ENCODE results near the gene PRKCZ.

Gene PRKCZ

GRCh38 chr1:2150801-2151200 is 100.6 kb downstream of the PRKCZ start:
- TF ChIP-seq CTCF (IDR thresholded peaks at IDR 0.05; ENCODE audit: borderline replicate concordance, control extremely low read depth, extremely low read depth, insufficient read depth, missing control alignments), result no peak
- in situ Hi-C loops (cut with MboI; ENCODE audit: low sequenced_read_pairs, unreplicated experiment), result no loop called here
- DNase-seq (ENCODE audit: low spot score), result no peak

DNA sequence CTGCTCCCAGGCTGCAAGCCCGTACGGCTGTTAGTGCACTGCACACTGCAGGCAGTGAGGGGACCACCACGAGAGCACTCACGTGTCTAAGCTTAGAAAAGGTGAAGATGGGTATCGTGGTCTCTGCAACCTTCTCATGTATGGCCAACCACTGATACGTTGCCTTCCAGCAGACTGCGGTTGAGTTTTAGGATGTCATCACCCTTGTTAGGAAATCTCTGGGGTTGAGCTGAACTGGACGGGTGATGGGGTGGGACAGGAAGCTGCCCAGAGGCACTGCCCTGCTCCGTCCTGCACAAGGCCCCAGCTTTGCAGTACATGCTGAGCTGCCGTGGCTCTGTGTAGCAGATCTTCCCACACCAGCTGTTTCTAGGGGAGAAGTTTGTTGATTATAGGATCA is 101.0 kb downstream of the PRKCZ start:
- DNase-seq (ENCODE audit: low spot score), result no peak
- in situ Hi-C loops (cut with MboI; ENCODE audit: low sequenced_read_pairs, unreplicated experiment), result no loop called here
- TF ChIP-seq CTCF (IDR thresholded peaks at IDR 0.05; ENCODE audit: borderline replicate concordance, control extremely low read depth, extremely low read depth, insufficient read depth, missing control alignments), result no peak

GRCh38 chr1:2151911-2152310 is 101.7 kb downstream of the PRKCZ start:
- DNase-seq (ENCODE audit: low spot score), result no peak
- in situ Hi-C loops (cut with MboI; ENCODE audit: low sequenced_read_pairs, unreplicated experiment), result no loop called here
- no peak for TF ChIP-seq CTCF (IDR thresholded peaks at IDR 0.05; ENCODE audit: borderline replicate concordance, control extremely low read depth, extremely low read depth, insufficient read depth, missing control alignments)

- no peak for TF ChIP-seq CTCF (IDR thresholded peaks at IDR 0.05; ENCODE audit: borderline replicate concordance, control extremely low read depth, extremely low read depth, insufficient read depth, missing control alignments)
- DNase-seq (ENCODE audit: low spot score), result no peak
- in situ Hi-C loops (cut with MboI; ENCODE audit: low sequenced_read_pairs, unreplicated experiment), result no loop called here
Measured at GRCh38 chr1:2152954-2153353, 102.7 kb downstream of the PRKCZ start.

- in situ Hi-C loops (cut with MboI; ENCODE audit: low sequenced_read_pairs, unreplicated experiment), result no loop called here
- DNase-seq (ENCODE audit: low spot score), result no peak
Measured at GRCh38 chr1:2154022-2154421, 103.8 kb downstream of the PRKCZ start.

DNA sequence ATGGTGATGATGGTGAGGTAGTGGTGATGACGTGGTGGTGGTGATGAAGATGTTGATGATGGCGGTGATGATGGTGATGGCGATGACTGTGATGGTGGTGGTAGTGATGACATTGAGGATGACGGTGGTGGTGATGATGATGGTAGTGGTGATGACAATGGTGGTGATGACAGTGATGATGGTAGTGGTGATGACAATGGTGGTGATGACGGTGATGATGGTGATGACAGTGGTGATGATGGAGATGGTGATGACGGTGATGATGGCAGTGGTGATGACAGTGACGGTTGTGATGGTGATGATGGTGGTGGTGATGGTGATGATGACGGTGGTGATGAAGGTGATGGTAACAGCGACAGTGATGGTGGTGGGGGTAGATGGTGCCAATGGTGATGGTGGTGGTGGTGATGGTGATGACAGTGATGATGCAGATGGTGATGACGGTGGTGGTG is 105.0 kb downstream of the PRKCZ start:
- in situ Hi-C loops (cut with MboI; ENCODE audit: low sequenced_read_pairs, unreplicated experiment), result no loop called here
- no peak for TF ChIP-seq CTCF (IDR thresholded peaks at IDR 0.05; ENCODE audit: borderline replicate concordance, control extremely low read depth, extremely low read depth, insufficient read depth, missing control alignments)
- no peak for DNase-seq (ENCODE audit: low spot score)

More at GRCh38 chr1:2154022-2154421, 103.8 kb downstream of the PRKCZ start:
- TF ChIP-seq CTCF (IDR thresholded peaks at IDR 0.05; ENCODE audit: borderline replicate concordance, control extremely low read depth, extremely low read depth, insufficient read depth, missing control alignments), result no peak

GRCh38 chr1:2155788-2156187 is 105.6 kb downstream of the PRKCZ start:
- DNase-seq (ENCODE audit: low spot score), result no peak
- no peak for TF ChIP-seq CTCF (IDR thresholded peaks at IDR 0.05; ENCODE audit: borderline replicate concordance, control extremely low read depth, extremely low read depth, insufficient read depth, missing control alignments)
- in situ Hi-C loops (cut with MboI; ENCODE audit: low sequenced_read_pairs, unreplicated experiment), result no loop called here

Data from GM13976 (cell line).